CMK (cell line): ENCODE measurements around the gene NUP188.
"Not testable (repeated sequence)": the region's sequence is repeated elsewhere in the genome, so short reads cannot be mapped to it uniquely, and the experiment has no call there.

Experiments used
- DNase-seq: peaks from one replicate; pipeline ENCODE4 v3.0.0-alpha.2; 2010; ENCODE audit warnings: low read depth

The NUP188 gene

GRCh38 chr9:129030191-129030590, 82.7 kb downstream of the NUP188 start:
- DNase-seq = no peak

GRCh38 chr9:129031514-129031913, 84.0 kb downstream of the NUP188 start:
- no peak for DNase-seq

- DNase-seq = no peak
Observed at GRCh38 chr9:129032541-129033159, 85.2 kb downstream of the NUP188 start.

- DNase-seq = no peak
Observed at GRCh38 chr9:129033216-129033615, 85.7 kb downstream of the NUP188 start.

GRCh38 chr9:129035838-129036237, 88.3 kb downstream of the NUP188 start:
- not testable (repeated sequence) for DNase-seq

- DNase-seq = peak; percentile 95
Observed at GRCh38 chr9:129036241-129036922, 88.9 kb downstream of the NUP188 start, which contains the start of gene MIGA2. TSS of gene MIGA2 (plus strand) at chr9:129036626. CDS start at chr9:129040595, 3,969 bp downstream.

GRCh38 chr9:129036923-129037766, 89.6 kb downstream of the NUP188 start:
- no peak for DNase-seq

- DNase-seq = no peak
Observed at GRCh38 chr9:129037767-129038098, 90.2 kb downstream of the NUP188 start.

- DNase-seq = no peak
Observed at GRCh38 chr9:129038109-129038852, 90.8 kb downstream of the NUP188 start.

GRCh38 chr9:129040113-129040643, 92.7 kb downstream of the NUP188 start:
- DNase-seq = no peak

GRCh38 chr9:129042016-129042415, 94.5 kb downstream of the NUP188 start:
- no peak for DNase-seq

- DNase-seq = no peak
Observed at GRCh38 chr9:129052592-129052991, 105.1 kb downstream of the NUP188 start.

- DNase-seq = no peak
Observed at GRCh38 chr9:129053020-129053419, 105.5 kb downstream of the NUP188 start.

GRCh38 chr9:129054163-129054851, 106.8 kb downstream of the NUP188 start:
- DNase-seq = no peak
